H1 (cell line): ENCODE measurements around the gene ADAMTS17. TPM values are rescaled to one million over a fixed set of nuclear protein-coding genes. Genes with fewer than 3 reads are reported as not detected.

Experiments used
- CTCF ChIA-PET: fragments of 300-600 bp; sonication (Branson Sonifier 250); formaldehyde crosslinking; loops from one replicate; lab custom pipeline; 2021; ENCODE audit not compliant: partially characterized antibody; lab: Charles Lee
- POLR2A ChIA-PET: fragments of 300-600 bp; sonication (Branson Sonifier 250); formaldehyde crosslinking; loops from one replicate; lab custom pipeline; 2021; ENCODE audit warnings: inconsistent platforms; ENCODE audit not compliant: partially characterized antibody; lab: Charles Lee
- DNase-seq, 2 experiments: peaks; one replicate each; pipeline versions ENCODE4 v3.0.0 to v3.0.0-alpha.2; 2010 to 2022; ENCODE audit warnings: low spot score in 2 of 2, low read depth in 1 of 2, mixed read lengths in 1 of 2
- FAIRE-seq: peaks from 2 replicates; lab custom pipeline; 2011; peaks lifted over from hg19 to GRCh38; lab: Jason Lieb, UNC
- H2AFZ ChIP-seq: 2 replicates; pipeline ENCODE4 v1.8.1; 2012; ENCODE audit warnings: low read length, inconsistent platforms
- H2AK5ac ChIP-seq: 2 replicates; pipeline ENCODE4 v1.6.1; 2013; ENCODE audit warnings: low read depth, low read length
- H2BK120ac ChIP-seq: replicated peaks from 2 replicates; pipeline ENCODE3; 2013; ENCODE audit warnings: low read depth, low read length, inconsistent platforms
- H2BK12ac ChIP-seq: 2 replicates; pipeline ENCODE4 v1.6.1; 2013; ENCODE audit warnings: low read depth, low read length
- H2BK15ac ChIP-seq: 2 replicates; pipeline ENCODE4 v1.6.1; 2013; ENCODE audit warnings: low read length
- H2BK20ac ChIP-seq: 2 replicates; pipeline ENCODE4 v1.6.1; 2013; ENCODE audit warnings: low read length
- H2BK5ac ChIP-seq: 2 replicates; pipeline ENCODE4 v1.6.1; 2013; ENCODE audit warnings: low read depth, low read length
- H3K14ac ChIP-seq: 2 replicates; pipeline ENCODE4 v1.6.1; 2013; ENCODE audit warnings: inconsistent platforms; ENCODE audit not compliant: insufficient read length
- H3K18ac ChIP-seq: 2 replicates; pipeline ENCODE4 v1.6.1; 2013; ENCODE audit warnings: low read length; ENCODE audit errors: extremely low read depth
- H3K23ac ChIP-seq: 2 replicates; pipeline ENCODE4 v1.6.1; 2013; ENCODE audit warnings: inconsistent platforms; ENCODE audit not compliant: insufficient read length
- H3K23me2 ChIP-seq: 2 replicates; pipeline ENCODE4 v1.6.1; 2013; ENCODE audit warnings: low read depth, low read length
- H3K27ac ChIP-seq: 2 replicates; pipeline ENCODE4 v1.6.1; 2011; ENCODE audit warnings: low read depth, low read length, inconsistent platforms
- H3K27me3 ChIP-seq, 4 experiments: replicated peaks in 1 of 4; 1 replicate in 1 of 4; 2 replicates in 3 of 4; pipeline versions ENCODE4 v1.6.1 to v1.8.1; 2011 to 2013; ENCODE audit warnings: low read length in 3 of 4, mild to moderate bottlenecking in 3 of 4, inconsistent platforms in 2 of 4, mixed read lengths in 2 of 4, moderate library complexity in 1 of 4; ENCODE audit not compliant: control insufficient read depth in 3 of 4, insufficient read depth in 3 of 4; ENCODE audit errors: extremely low read depth in 1 of 4
- H3K36me3 ChIP-seq, 4 experiments: 2 replicates each; pipeline versions ENCODE4 v1.6.1 to v1.8.1; 2011 to 2013; ENCODE audit warnings: mild to moderate bottlenecking in 4 of 4, low read length in 3 of 4, moderate library complexity in 2 of 4, control low read depth in 1 of 4, inconsistent platforms in 1 of 4; ENCODE audit not compliant: insufficient read depth in 4 of 4, control insufficient read depth in 2 of 4
- H3K4ac ChIP-seq: replicated peaks from 2 replicates; pipeline ENCODE3; 2013; ENCODE audit warnings: low read length, low read depth, mixed read lengths, inconsistent platforms; ENCODE audit not compliant: insufficient read length
- H3K4me1 ChIP-seq, 4 experiments: replicated peaks in 1 of 4; 1 replicate in 1 of 4; 2 replicates in 3 of 4; pipeline versions ENCODE4 v1.6.1 to v1.8.1; 2011 to 2013; ENCODE audit warnings: low read length in 3 of 4, inconsistent platforms in 2 of 4, mixed read lengths in 1 of 4; ENCODE audit not compliant: insufficient read depth in 4 of 4, control insufficient read depth in 3 of 4
- H3K4me2 ChIP-seq, 2 experiments: 2 replicates each; pipeline versions ENCODE4 v1.6.1 to v1.8.1; 2011 to 2013; ENCODE audit warnings: low read depth in 2 of 2, low read length in 2 of 2, control low read depth in 1 of 2, inconsistent platforms in 1 of 2, mild to moderate bottlenecking in 1 of 2; ENCODE audit not compliant: insufficient read depth in 1 of 2
- H3K4me3 ChIP-seq, 4 experiments: fragments of 200-600, 300-600 bp in 1 of 4; sonication (generic), shearing (Covaris generic), sonication (Bioruptor Twin) in 1 of 4; 2 replicates each; pipeline versions ENCODE4 v1.5.1 to v1.8.1; 2011 to 2016; ENCODE audit warnings: low read length in 4 of 4, low read depth in 3 of 4, control low read depth in 2 of 4, inconsistent platforms in 2 of 4, mild to moderate bottlenecking in 2 of 4, mixed read lengths in 1 of 4, moderate library complexity in 1 of 4; ENCODE audit not compliant: insufficient read depth in 2 of 4; ENCODE audit errors: extremely low read depth in 1 of 4
- H3K56ac ChIP-seq: replicated peaks from 2 replicates; pipeline ENCODE3; 2013; ENCODE audit warnings: low read depth, mild to moderate bottlenecking, mixed read lengths, low read length, inconsistent platforms; ENCODE audit not compliant: insufficient read length
- H3K79me1 ChIP-seq: 2 replicates; pipeline ENCODE4 v1.6.1; 2013; ENCODE audit warnings: low read depth, low read length, control low read depth
- H3K79me2 ChIP-seq, 2 experiments: 2 replicates each; pipeline versions ENCODE4 v1.6.1 to v1.8.1; 2012 to 2013; ENCODE audit warnings: low read length in 2 of 2, mild to moderate bottlenecking in 2 of 2, inconsistent platforms in 1 of 2; ENCODE audit not compliant: insufficient read depth in 2 of 2, control insufficient read depth in 1 of 2
- H3K9ac ChIP-seq, 4 experiments: replicated peaks in 1 of 4; 1 replicate in 1 of 4; 2 replicates in 3 of 4; pipeline versions ENCODE4 v1.6.1 to v1.8.1; 2011 to 2013; ENCODE audit warnings: low read depth in 3 of 4, low read length in 3 of 4, control low read depth in 2 of 4, mild to moderate bottlenecking in 2 of 4, moderate library complexity in 2 of 4, inconsistent platforms in 1 of 4; ENCODE audit errors: extremely low read depth in 1 of 4
- H3K9me3 ChIP-seq, 2 experiments: 2 replicates each; pipeline versions ENCODE4 v1.6.1 to v1.8.1; 2012 to 2013; ENCODE audit warnings: mild to moderate bottlenecking in 2 of 2, moderate library complexity in 2 of 2, control low read depth in 1 of 2, inconsistent platforms in 1 of 2, low read depth in 1 of 2, low read length in 1 of 2, mixed read lengths in 1 of 2; ENCODE audit not compliant: insufficient read depth in 2 of 2
- H4K20me1 ChIP-seq, 2 experiments: replicated peaks in 1 of 2; 2 replicates each; pipeline versions ENCODE3 to v1.8.1; 2011 to 2013; ENCODE audit warnings: inconsistent platforms in 2 of 2, low read length in 2 of 2, mild to moderate bottlenecking in 1 of 2; ENCODE audit not compliant: insufficient read depth in 2 of 2, control insufficient read depth in 1 of 2
- H4K5ac ChIP-seq: 2 replicates; pipeline ENCODE4 v1.6.1; 2013; ENCODE audit warnings: low read length, low read depth, mixed read lengths, inconsistent platforms; ENCODE audit not compliant: insufficient read length
- H4K8ac ChIP-seq: 2 replicates; pipeline ENCODE4 v1.8.0; 2013; ENCODE audit warnings: mild to moderate bottlenecking, moderate library complexity, low read length, inconsistent platforms; ENCODE audit not compliant: insufficient read depth; ENCODE audit errors: extremely low read depth
- H4K91ac ChIP-seq: replicated peaks from 2 replicates; pipeline ENCODE3; 2013; ENCODE audit warnings: low read length, mixed read lengths, inconsistent platforms; ENCODE audit not compliant: insufficient read length
- ASH2L ChIP-seq: fragments of 200-600, 300-600 bp; sonication (generic); IDR thresholded peaks from one replicate; pipeline ENCODE4 v1.7.1; 2017; ENCODE audit warnings: low read length
- CREB1 ChIP-seq: IDR thresholded peaks from 2 replicates; pipeline ENCODE4 v1.6.1; 2012; ENCODE audit warnings: inconsistent platforms
- CTCF ChIP-seq, 3 experiments: IDR thresholded peaks; 1 replicate in 2 of 3; 2 replicates in 1 of 3; pipeline versions ENCODE4 v1.5.1 to v1.6.1; 2011; ENCODE audit warnings: low read length in 3 of 3, mild to moderate bottlenecking in 3 of 3, inconsistent platforms in 2 of 3, low read depth in 1 of 3, moderate library complexity in 1 of 3; ENCODE audit not compliant: insufficient read depth in 1 of 3; ENCODE audit errors: control extremely low read depth in 1 of 3
- RFX5 ChIP-seq: IDR thresholded peaks from 2 replicates; pipeline ENCODE4 v1.6.1; 2011; ENCODE audit warnings: low read depth, low read length, improper control_type of control experiment, borderline replicate concordance
- RXRA ChIP-seq: IDR thresholded peaks from 2 replicates; pipeline ENCODE4 v1.6.1; 2011; ENCODE audit warnings: low read depth, mild to moderate bottlenecking, low read length, moderate library complexity; ENCODE audit not compliant: insufficient read depth
- SP4 ChIP-seq: IDR thresholded peaks from 2 replicates; pipeline ENCODE4 v1.6.1; 2012; ENCODE audit warnings: low read length, inconsistent platforms
- SUZ12 ChIP-seq: fragments of 200-600 bp; sonication (generic); IDR thresholded peaks from 2 replicates; pipeline ENCODE4 v1.6.1; 2012; ENCODE audit warnings: mild to moderate bottlenecking, inconsistent platforms, low read length, moderate library complexity, mixed read lengths
- WGBS, 2 experiments: shearing (Covaris generic) in 1 of 2; methylation state at CpG; one replicate each; pipeline versions ENCODE4 v1.1.6 to v1.1.7; 2013 to 2015; ENCODE audit warnings: low lambda C conversion rate in 2 of 2, mixed read lengths in 2 of 2, inconsistent platforms in 1 of 2, low coverage in 1 of 2, missing lambda C conversion rate in 1 of 2; ENCODE audit not compliant: insufficient replicate concordance in 2 of 2, insufficient coverage in 1 of 2, insufficient read length in 1 of 2; ENCODE audit errors: extremely low coverage in 1 of 2, missing lambda C conversion rate in 1 of 2; 5-methylcytosine and 5-hydroxymethylcytosine counted together
- polyA plus RNA-seq, 7 experiments: library from polyadenylated mRNA; depleted of rRNA in 3 of 7; stranded (reverse) in 5 of 7; unstranded in 2 of 7; fragments of >200 nt in 5 of 7; fragments of 200-250 nt in 2 of 7; gene quantifications; 1 replicate in 5 of 7; 2 replicates in 1 of 7; 4 replicates in 1 of 7; pipeline versions ENCODE4 v1.2.1 to v1.2.3, GENCODE V29; 2011 to 2013; ENCODE audit warnings: missing spikeins in 2 of 7, mixed read lengths in 2 of 7
- total RNA-seq: library from RNA; stranded (reverse); fragmentation: NEBNext Ultra II Directional; extraction: Animal tissue kit (Norgen Biotek cat#: 25700); gene quantifications from 2 replicates; pipeline ENCODE4 v1.2.1, GENCODE V29; 2021

ADAMTS17 gene
- total and polyA plus RNA-seq, 2 of the 8 experiments (the other 6 are each of a cell fraction or from before 2014, with no cell fraction given) = 0.51 to 1.7 TPM

GRCh38 chr15:100022391-100022790, 319.4 kb downstream of the ADAMTS17 start:
- no peaks in the 10 kb centered on the region for H3K27me3 ChIP-seq
- H3K56ac ChIP-seq = no peak overlapping the region
- H3K23me2 ChIP-seq = no peaks in the 10 kb centered on the region
- TF ChIP-seq SP4 (no peak), ASH2L (no peak), CREB1 (no peak), CTCF (IDR thresholded peaks at IDR 0.05; ENCODE audit: control extremely low read depth in 1 of 3, insufficient read depth in 1 of 3, low read depth in 1 of 3, low read length in 3 of 3) (no peak), RFX5 (no peak), SUZ12 (no peak), RXRA (no peak)
- peaks cover 0 to 1% of the 10 kb centered on the region in 2 experiments; a peak in 1 of 4 replicates for H3K9me3 ChIP-seq
- no peak overlapping the region for H2BK15ac ChIP-seq
- H4K5ac ChIP-seq = no peak overlapping the region
- ChIA-PET POLR2A (no interaction called here), CTCF (no interaction called here)
- H4K8ac ChIP-seq = no peak overlapping the region; the same call in 1 of the 2 replicates
- no peak overlapping the region for H2AFZ ChIP-seq
- H3K4ac ChIP-seq = no peak overlapping the region
- no peak overlapping the region for H3K4me2 ChIP-seq
- no peaks in the 10 kb centered on the region for H3K36me3 ChIP-seq
- H2BK20ac ChIP-seq = no peak overlapping the region
- DNase-seq (no peak), FAIRE-seq (no peak)
- no peaks in the 10 kb centered on the region for H3K79me2 ChIP-seq
- no peak overlapping the region for H3K14ac ChIP-seq
- no peak overlapping the region for H3K23ac ChIP-seq
- H3K4me3 ChIP-seq = no peak overlapping the region
- H3K18ac ChIP-seq = no peak overlapping the region
- H3K79me1 ChIP-seq = no peaks in the 10 kb centered on the region
- H3K27ac ChIP-seq = no peak overlapping the region
- peaks cover 0 to 9% (median 5%) of the 10 kb centered on the region in 4 experiments; a peak in 3 of 7 replicates for H3K4me1 ChIP-seq
- no peak overlapping the region for H2AK5ac ChIP-seq
- no peak overlapping the region for H3K9ac ChIP-seq
- H2BK5ac ChIP-seq = no peak overlapping the region
- H4K91ac ChIP-seq = no peak overlapping the region
- no peak overlapping the region for H2BK12ac ChIP-seq
- 95% methylated on average over 5 of the region's 5 CpGs; no CpG with 5 or more reads in 1 of the 2 experiments for WGBS, 2 experiments
- H4K20me1 ChIP-seq = no peaks in the 10 kb centered on the region
- H2BK120ac ChIP-seq = no peak overlapping the region
